Measurements from ENCODE around the gene TOP2A. TPM values are rescaled to one million over a fixed set of nuclear protein-coding genes. Genes with fewer than 3 reads are reported as not detected.

The TOP2A gene
- total RNA-seq, 1 experiment from 2014 or later: 199 TPM

- Histone ChIP-seq H3K27ac (ENCODE audit: low read length) (no peak overlapping the region), H3K79me2 (ENCODE audit: low read length) (no peaks in the 10 kb centered on the region), H3K9me3 (ENCODE audit: low read length) (no peaks in the 10 kb centered on the region), H2AFZ (ENCODE audit: low read length) (no peak overlapping the region), H3K9me2 (replicated peaks; ENCODE audit: insufficient read depth, low read length) (no peaks in the 10 kb centered on the region), H3K4me1 (ENCODE audit: low read length) (no peaks in the 10 kb centered on the region), H3K4me2 (ENCODE audit: low read depth, low read length, poor library complexity, severe bottlenecking) (no peak overlapping the region), H3K36me3 (ENCODE audit: insufficient read depth, low read length) (no peaks in the 10 kb centered on the region), H3K4me3 (ENCODE audit: low read length) (no peak overlapping the region), H3K27me3 (ENCODE audit: low read length) (no peaks in the 10 kb centered on the region), H4K20me1 (ENCODE audit: insufficient read depth, low read depth, low read length) (no peaks in the 10 kb centered on the region), H3K9ac (ENCODE audit: low read length) (no peak overlapping the region)
- no peak for DNase-seq
Measured at GRCh38 chr17:40437095-40437732, 19.5 kb upstream of the TOP2A start.

DNA sequence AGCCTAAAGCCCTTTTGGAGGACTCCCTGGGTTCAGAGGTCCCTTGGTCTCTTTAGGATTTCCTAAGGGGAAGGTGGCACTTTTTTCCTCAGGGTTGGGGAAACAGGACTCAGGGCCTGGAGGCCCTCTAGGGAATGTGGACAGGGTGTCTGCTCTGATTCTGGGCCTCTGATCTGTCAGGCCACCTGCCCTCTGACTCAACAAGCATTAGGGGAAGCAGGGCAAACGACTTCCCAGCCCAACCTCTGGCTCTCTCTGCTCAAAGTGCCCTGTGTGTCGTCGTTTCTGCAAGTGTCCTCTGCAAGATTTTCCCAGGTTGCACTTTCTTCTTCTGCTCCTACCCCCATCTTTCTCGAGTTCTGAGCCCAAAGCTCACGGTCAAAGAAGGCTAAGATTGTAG lies 18.9 kb upstream of the TOP2A start:
- Histone ChIP-seq H3K27me3 (ENCODE audit: low read length) (no peaks in the 10 kb centered on the region), H3K9me3 (ENCODE audit: low read length) (no peaks in the 10 kb centered on the region), H2AFZ (ENCODE audit: low read length) (no peak overlapping the region), H3K4me1 (ENCODE audit: low read length) (no peaks in the 10 kb centered on the region), H4K20me1 (ENCODE audit: insufficient read depth, low read depth, low read length) (no peaks in the 10 kb centered on the region), H3K4me3 (ENCODE audit: low read length) (no peak overlapping the region), H3K9me2 (replicated peaks; ENCODE audit: insufficient read depth, low read length) (no peaks in the 10 kb centered on the region), H3K79me2 (ENCODE audit: low read length) (no peaks in the 10 kb centered on the region), H3K27ac (ENCODE audit: low read length) (no peak overlapping the region), H3K9ac (ENCODE audit: low read length) (no peak overlapping the region), H3K36me3 (ENCODE audit: insufficient read depth, low read length) (no peaks in the 10 kb centered on the region), H3K4me2 (ENCODE audit: low read depth, low read length, poor library complexity, severe bottlenecking) (no peak overlapping the region)
- no peak for DNase-seq

- H2AFZ ChIP-seq (ENCODE audit: low read length): no peak overlapping the region
- H3K4me1 ChIP-seq (ENCODE audit: low read length): no peaks in the 10 kb centered on the region
- no peaks in the 10 kb centered on the region for H3K9me2 ChIP-seq (replicated peaks; ENCODE audit: insufficient read depth, low read length)
- H3K4me3 ChIP-seq (ENCODE audit: low read length): no peak overlapping the region
- H4K20me1 ChIP-seq (ENCODE audit: insufficient read depth, low read depth, low read length): no peaks in the 10 kb centered on the region
- H3K4me2 ChIP-seq (ENCODE audit: low read depth, low read length, poor library complexity, severe bottlenecking): no peak overlapping the region
- peak; percentile 66 for DNase-seq
- H3K36me3 ChIP-seq (ENCODE audit: insufficient read depth, low read length): no peaks in the 10 kb centered on the region
- no peak overlapping the region for H3K27ac ChIP-seq (ENCODE audit: low read length)
- no peaks in the 10 kb centered on the region for H3K9me3 ChIP-seq (ENCODE audit: low read length)
- H3K9ac ChIP-seq (ENCODE audit: low read length): no peak overlapping the region
- H3K79me2 ChIP-seq (ENCODE audit: low read length): no peaks in the 10 kb centered on the region
- no peaks in the 10 kb centered on the region for H3K27me3 ChIP-seq (ENCODE audit: low read length)
Measured at GRCh38 chr17:40433551-40434415, 16.1 kb upstream of the TOP2A start.

DNA sequence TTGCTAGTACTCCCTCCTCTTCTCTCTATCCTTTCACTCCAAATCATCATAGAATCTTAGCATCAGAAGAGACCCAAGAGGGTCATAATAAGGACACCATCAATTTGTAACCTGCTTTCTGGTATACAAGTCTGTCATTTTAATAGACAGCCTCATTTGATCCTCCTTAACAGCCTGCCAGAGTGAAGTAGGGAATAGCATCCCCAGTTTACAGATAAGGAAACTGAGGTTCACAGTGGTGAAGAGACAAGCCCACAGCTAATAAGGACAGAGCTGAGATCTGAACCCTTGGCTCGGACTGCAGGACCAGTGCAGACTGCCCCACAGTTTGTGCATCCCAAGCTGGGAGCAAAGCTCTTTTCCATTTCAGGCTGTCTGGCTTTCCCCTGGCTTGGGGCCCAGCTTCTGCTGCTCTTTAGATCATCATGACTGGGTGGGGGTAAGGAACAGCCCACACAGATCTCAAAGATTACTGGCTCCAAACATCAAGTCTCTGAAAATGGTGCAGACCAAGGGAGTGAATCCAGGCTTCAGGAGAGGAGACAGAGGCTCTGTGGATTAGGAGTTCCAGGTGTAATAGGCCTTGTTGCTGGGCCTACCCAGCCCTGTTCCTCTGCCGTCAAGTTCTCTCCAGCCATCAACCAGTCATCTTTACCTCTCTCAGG lies 15.3 kb upstream of the TOP2A start:
- Histone ChIP-seq H3K9me2 (replicated peaks; ENCODE audit: insufficient read depth, low read length) (no peaks in the 10 kb centered on the region), H3K4me1 (ENCODE audit: low read length) (no peaks in the 10 kb centered on the region), H4K20me1 (ENCODE audit: insufficient read depth, low read depth, low read length) (no peaks in the 10 kb centered on the region), H3K9ac (ENCODE audit: low read length) (no peak overlapping the region), H3K4me2 (ENCODE audit: low read depth, low read length, poor library complexity, severe bottlenecking) (no peak overlapping the region), H3K27ac (ENCODE audit: low read length) (no peak overlapping the region), H3K27me3 (ENCODE audit: low read length) (no peaks in the 10 kb centered on the region), H3K4me3 (ENCODE audit: low read length) (no peak overlapping the region), H2AFZ (ENCODE audit: low read length) (no peak overlapping the region), H3K36me3 (ENCODE audit: insufficient read depth, low read length) (no peaks in the 10 kb centered on the region), H3K9me3 (ENCODE audit: low read length) (no peaks in the 10 kb centered on the region), H3K79me2 (ENCODE audit: low read length) (no peaks in the 10 kb centered on the region)
- no peak for DNase-seq

DNA sequence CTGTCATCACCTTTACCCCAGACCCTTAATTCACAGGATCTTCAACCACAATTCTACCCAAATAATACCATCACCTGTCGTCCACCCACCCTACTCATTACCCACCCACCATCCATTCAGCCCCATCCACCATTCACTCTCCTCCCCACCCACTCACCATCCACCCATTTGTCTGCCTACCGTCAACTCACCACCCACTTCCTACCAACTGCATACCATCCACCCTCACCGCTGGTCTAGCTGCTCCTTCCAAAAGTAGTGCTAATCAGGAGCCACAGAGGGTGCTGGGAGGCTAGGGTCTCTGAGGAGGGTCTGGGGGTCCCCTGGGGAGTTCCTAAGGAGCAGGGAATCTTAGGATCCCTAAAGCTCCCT lies 13.5 kb upstream of the TOP2A start:
- DNase-seq: no peak

GRCh38 chr17:40430272-40431230 lies 12.9 kb upstream of the TOP2A start:
- Histone ChIP-seq H4K20me1 (ENCODE audit: insufficient read depth, low read depth, low read length) (no peaks in the 10 kb centered on the region), H3K4me2 (ENCODE audit: low read depth, low read length, poor library complexity, severe bottlenecking) (no peak overlapping the region), H3K9me2 (replicated peaks; ENCODE audit: insufficient read depth, low read length) (no peaks in the 10 kb centered on the region), H3K4me1 (ENCODE audit: low read length) (no peaks in the 10 kb centered on the region), H2AFZ (ENCODE audit: low read length) (no peak overlapping the region), H3K4me3 (ENCODE audit: low read length) (no peak overlapping the region), H3K27me3 (ENCODE audit: low read length) (no peaks in the 10 kb centered on the region), H3K36me3 (ENCODE audit: insufficient read depth, low read length) (no peaks in the 10 kb centered on the region), H3K79me2 (ENCODE audit: low read length) (no peaks in the 10 kb centered on the region), H3K27ac (ENCODE audit: low read length) (no peak overlapping the region), H3K9me3 (ENCODE audit: low read length) (no peaks in the 10 kb centered on the region), H3K9ac (ENCODE audit: low read length) (no peak overlapping the region)
- DNase-seq: no peak

More for the DNA sequence above, 13.5 kb upstream of the TOP2A start:
- Histone ChIP-seq H3K79me2 (ENCODE audit: low read length) (no peaks in the 10 kb centered on the region), H3K27ac (ENCODE audit: low read length) (no peak overlapping the region), H3K4me2 (ENCODE audit: low read depth, low read length, poor library complexity, severe bottlenecking) (no peak overlapping the region), H4K20me1 (ENCODE audit: insufficient read depth, low read depth, low read length) (no peaks in the 10 kb centered on the region), H3K4me1 (ENCODE audit: low read length) (no peaks in the 10 kb centered on the region), H3K9ac (ENCODE audit: low read length) (no peak overlapping the region), H3K4me3 (ENCODE audit: low read length) (no peak overlapping the region), H2AFZ (ENCODE audit: low read length) (no peak overlapping the region), H3K9me2 (replicated peaks; ENCODE audit: insufficient read depth, low read length) (no peaks in the 10 kb centered on the region), H3K9me3 (ENCODE audit: low read length) (no peaks in the 10 kb centered on the region), H3K27me3 (ENCODE audit: low read length) (no peaks in the 10 kb centered on the region), H3K36me3 (ENCODE audit: insufficient read depth, low read length) (no peaks in the 10 kb centered on the region)

- Histone ChIP-seq H3K9me3 (ENCODE audit: low read length) (no peaks in the 10 kb centered on the region), H3K4me2 (ENCODE audit: low read depth, low read length, poor library complexity, severe bottlenecking) (no peak overlapping the region), H4K20me1 (ENCODE audit: insufficient read depth, low read depth, low read length) (no peaks in the 10 kb centered on the region), H3K4me1 (ENCODE audit: low read length) (peaks cover 5% of the 10 kb centered on the region), H3K9ac (ENCODE audit: low read length) (no peak overlapping the region), H3K27ac (ENCODE audit: low read length) (no peak overlapping the region), H3K27me3 (ENCODE audit: low read length) (no peaks in the 10 kb centered on the region), H3K79me2 (ENCODE audit: low read length) (no peaks in the 10 kb centered on the region), H2AFZ (ENCODE audit: low read length) (no peak overlapping the region), H3K36me3 (ENCODE audit: insufficient read depth, low read length) (no peaks in the 10 kb centered on the region), H3K4me3 (ENCODE audit: low read length) (no peak overlapping the region), H3K9me2 (replicated peaks; ENCODE audit: insufficient read depth, low read length) (no peaks in the 10 kb centered on the region)
- no peak for DNase-seq
Measured at GRCh38 chr17:40427002-40427491, 9.4 kb upstream of the TOP2A start.
